Brain microvascular endothelial cell (primary cell): Measurements from ENCODE around the gene CTAG1B.
"Not testable (repeated sequence)": the region's sequence is repeated elsewhere in the genome, so short reads cannot be mapped to it uniquely, and the experiment has no call there.

ENCODE experiments used
- DNase-seq: peaks from one replicate; pipeline ENCODE4 v3.0.0-alpha.2; 2020
- H3K27ac ChIP-seq: fragments of 250-450 bp; sonication (Bioruptor Pico); 2 replicates; pipeline ENCODE4 v1.5.1; 2020; ENCODE audit warnings: mild to moderate bottlenecking, moderate library complexity
- H3K27me3 ChIP-seq: fragments of 250-450 bp; sonication (Bioruptor Pico); replicated peaks from 2 replicates; pipeline ENCODE4 v1.5.1; 2020; ENCODE audit warnings: mild to moderate bottlenecking
- H3K36me3 ChIP-seq: fragments of 250-450 bp; sonication (Bioruptor Pico); replicated peaks from 2 replicates; pipeline ENCODE4 v1.5.1; 2020; ENCODE audit warnings: mild to moderate bottlenecking
- H3K4me3 ChIP-seq: 2 replicates; pipeline ENCODE4 v1.5.1; 2011; ENCODE audit warnings: low read depth, mild to moderate bottlenecking, control low read depth, low read length, moderate library complexity
- CTCF ChIP-seq: IDR thresholded peaks from 2 replicates; pipeline ENCODE4 v1.5.1; 2011; ENCODE audit warnings: low read depth, mild to moderate bottlenecking, moderate library complexity, low read length, control low read depth, inconsistent platforms; ENCODE audit errors: missing control alignments
- in situ Hi-C: cut with HindIII; loops from 2 replicates; pipeline ENCODE4 v1.10.0; 2017; ENCODE audit warnings: low sequenced_read_pairs, low pct_ligation_motif_present

Gene CTAG1B

GRCh38 chrX:154593201-154593600 is 25.9 kb downstream of the CTAG1B start:
- Histone ChIP-seq H3K27me3 (no peaks in the 10 kb centered on the region), H3K27ac (no peak overlapping the region), H3K4me3 (no peak overlapping the region), H3K36me3 (no peaks in the 10 kb centered on the region)
- in situ Hi-C loops = no loop called here
- no peak for DNase-seq
- no peak for TF ChIP-seq CTCF

GRCh38 chrX:154592505-154592904 is 26.6 kb downstream of the CTAG1B start:
- Histone ChIP-seq H3K27me3 (no peaks in the 10 kb centered on the region), H3K4me3 (no peak overlapping the region), H3K36me3 (no peaks in the 10 kb centered on the region), H3K27ac (no peak overlapping the region)
- DNase-seq = no peak
- in situ Hi-C loops = no loop called here
- TF ChIP-seq CTCF = no peak

DNA sequence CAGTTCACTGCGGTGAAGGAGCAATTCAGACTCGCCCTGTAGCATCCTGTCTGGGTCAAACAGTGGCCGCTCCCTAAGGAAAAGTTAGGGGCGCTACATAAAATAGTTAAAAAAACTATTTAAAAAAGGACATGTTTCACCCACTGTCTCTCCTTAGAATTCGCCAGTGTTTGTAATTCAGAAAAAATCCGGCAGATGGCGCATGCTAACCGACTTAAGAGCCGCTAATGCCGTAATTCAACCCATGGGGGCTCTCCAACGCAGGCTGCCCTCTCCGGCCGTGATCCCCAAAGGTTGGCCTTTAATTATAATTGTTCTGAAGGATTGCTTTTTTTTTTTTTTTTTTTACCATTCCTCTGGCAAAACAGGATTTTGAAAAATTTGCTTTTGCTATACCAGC is 28.7 kb downstream of the CTAG1B start:
- DNase-seq, H3K27me3 ChIP-seq, H3K27ac ChIP-seq, H3K36me3 ChIP-seq, in situ Hi-C loops, H3K4me3 ChIP-seq: not testable (repeated sequence)

GRCh38 chrX:154584585-154585183 is 34.4 kb downstream of the CTAG1B start, which contains the start of gene CTAG1A:
Gene CTAG1A (plus strand): TSS chrX:154585133. CDS start chrX:154585207, 74 bp downstream.
- H3K27ac ChIP-seq, H3K4me3 ChIP-seq, H3K36me3 ChIP-seq, DNase-seq, in situ Hi-C loops, H3K27me3 ChIP-seq: not testable (repeated sequence)

GRCh38 chrX:154582994-154583393 is 36.1 kb downstream of the CTAG1B start:
- H3K27ac ChIP-seq, in situ Hi-C loops, DNase-seq: not testable (repeated sequence)

DNA sequence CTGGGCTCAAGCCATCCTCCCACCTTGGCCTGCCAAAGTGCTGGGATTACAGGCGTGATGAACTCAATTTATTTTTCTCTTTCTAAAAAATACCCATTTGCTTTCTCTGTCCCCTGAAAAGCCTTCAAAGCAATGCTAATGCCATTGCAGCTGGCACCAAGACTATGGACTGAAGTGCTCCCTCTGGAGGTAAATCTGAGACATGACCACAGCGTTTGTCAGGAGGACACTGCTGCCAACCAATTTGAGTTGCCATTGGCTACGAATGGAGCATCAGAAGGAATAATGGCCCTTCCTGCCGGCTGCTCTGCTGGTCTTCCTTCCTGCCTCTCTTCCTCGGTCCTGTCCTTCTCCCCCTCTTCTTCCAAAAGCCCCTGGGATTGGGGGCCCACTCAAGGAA is 44.0 kb downstream of the CTAG1B start:
- H3K27ac ChIP-seq, H3K36me3 ChIP-seq, H3K4me3 ChIP-seq, in situ Hi-C loops, H3K27me3 ChIP-seq, DNase-seq: not testable (repeated sequence)

More at GRCh38 chrX:154582994-154583393, 36.1 kb downstream of the CTAG1B start:
- not testable (repeated sequence) for H3K27me3 ChIP-seq, H3K36me3 ChIP-seq, H3K4me3 ChIP-seq

GRCh38 chrX:154573061-154573460 is 46.0 kb downstream of the CTAG1B start:
- H3K4me3 ChIP-seq, H3K27me3 ChIP-seq, in situ Hi-C loops, H3K36me3 ChIP-seq, H3K27ac ChIP-seq, DNase-seq: not testable (repeated sequence)

DNA sequence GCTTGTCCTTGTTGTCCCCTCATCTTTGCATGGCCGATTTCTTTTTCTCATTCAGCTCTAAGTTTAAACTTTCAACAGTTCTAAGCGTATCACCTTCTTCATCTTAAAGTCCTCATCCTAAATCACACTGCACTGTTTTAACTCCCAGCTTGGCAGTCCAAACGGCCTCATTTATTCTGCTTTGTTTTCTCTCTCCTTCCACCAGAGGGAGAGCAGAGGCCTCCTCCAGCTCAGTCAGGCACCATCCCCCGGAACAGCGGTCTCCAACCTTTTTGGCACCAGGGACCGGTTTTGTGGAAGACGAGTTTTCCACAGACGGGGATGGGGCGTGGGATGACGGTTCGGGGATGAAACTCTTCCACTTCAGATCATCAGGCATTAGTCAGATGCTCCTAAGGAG is 48.7 kb downstream of the CTAG1B start:
- H3K4me3 ChIP-seq, H3K27ac ChIP-seq, in situ Hi-C loops, DNase-seq, H3K27me3 ChIP-seq, H3K36me3 ChIP-seq: not testable (repeated sequence)
